GM18861 (cell line): ENCODE data around the gene ZNF774.
A peak's percentile ranks its signal among the peaks of the same experiment; 100 is the strongest.
"Not testable (repeated sequence)": the region's sequence is repeated elsewhere in the genome, so short reads cannot be mapped to it uniquely, and the experiment has no call there.

ENCODE experiments used
- ATAC-seq: cut with Tn5 transposase; IDR thresholded peaks from one replicate; pipeline ENCODE4 v1.9.1; 2021; ENCODE audit not compliant: unreplicated experiment

ZNF774 gene

DNA sequence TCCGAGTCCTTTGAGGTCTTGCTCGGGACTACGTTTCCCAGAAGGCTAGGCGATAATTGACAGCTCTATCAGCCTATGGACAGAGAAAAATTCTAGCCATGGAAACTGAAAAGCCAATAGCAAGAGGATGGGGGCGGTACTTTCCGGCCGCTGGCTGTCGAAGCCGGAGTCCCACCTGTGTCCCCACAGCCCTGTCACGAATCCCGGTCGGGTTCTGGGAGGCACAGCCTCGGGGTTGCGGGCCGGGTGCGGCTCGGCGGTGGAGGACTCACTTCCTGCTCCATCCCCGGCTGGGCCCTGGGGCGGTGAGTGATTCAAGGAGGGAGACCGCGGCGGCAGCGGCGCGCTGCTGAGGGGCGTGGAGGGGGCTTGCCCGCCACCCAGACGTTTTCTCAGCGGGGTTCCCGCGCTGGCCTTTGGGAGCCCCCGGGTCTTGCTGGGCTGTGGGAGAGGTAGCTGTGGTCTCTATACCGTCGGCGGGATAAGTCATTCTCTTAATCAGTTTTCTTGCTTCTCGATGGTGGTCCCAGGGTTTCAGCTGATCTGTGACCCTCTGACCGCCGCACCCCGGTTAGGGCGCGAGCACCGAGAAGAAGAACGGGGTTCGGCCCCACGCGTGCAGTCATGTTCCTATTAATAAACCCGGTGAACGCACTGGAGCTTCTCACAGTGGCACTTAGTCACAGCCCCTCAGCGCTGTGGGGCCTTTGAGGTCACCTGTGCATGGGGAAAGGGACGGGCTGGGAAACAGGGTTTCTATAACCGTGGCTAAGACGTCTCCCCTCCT, at the start of gene ZNF774:
Gene ZNF774, plus strand, starts transcription at position 178 of the 787 bp plus-strand sequence. CDS start 2,377 bp downstream, outside the sequence.
- peak; percentile 98 for ATAC-seq

DNA sequence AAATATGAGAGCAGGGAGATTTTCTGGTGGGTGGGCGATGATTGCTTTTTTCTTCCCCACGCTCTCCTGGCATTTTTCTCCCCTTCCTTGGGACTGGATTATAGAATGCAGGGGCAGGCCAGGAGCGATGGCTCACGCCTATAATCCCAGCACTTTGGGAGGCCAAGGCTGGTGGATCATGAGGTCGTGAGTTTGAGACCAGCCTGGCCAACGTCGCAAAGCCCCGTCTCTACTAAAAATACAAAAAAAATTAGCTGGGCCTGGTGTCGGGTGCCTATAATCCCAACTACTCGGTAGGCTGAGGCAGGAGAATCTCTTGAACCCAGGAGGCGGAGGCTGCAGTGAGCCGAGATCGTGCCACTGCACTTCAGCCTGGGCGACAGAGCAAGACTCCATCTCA, 46.7 kb upstream of the ZNF774 start:
- not testable (repeated sequence) for ATAC-seq

DNA sequence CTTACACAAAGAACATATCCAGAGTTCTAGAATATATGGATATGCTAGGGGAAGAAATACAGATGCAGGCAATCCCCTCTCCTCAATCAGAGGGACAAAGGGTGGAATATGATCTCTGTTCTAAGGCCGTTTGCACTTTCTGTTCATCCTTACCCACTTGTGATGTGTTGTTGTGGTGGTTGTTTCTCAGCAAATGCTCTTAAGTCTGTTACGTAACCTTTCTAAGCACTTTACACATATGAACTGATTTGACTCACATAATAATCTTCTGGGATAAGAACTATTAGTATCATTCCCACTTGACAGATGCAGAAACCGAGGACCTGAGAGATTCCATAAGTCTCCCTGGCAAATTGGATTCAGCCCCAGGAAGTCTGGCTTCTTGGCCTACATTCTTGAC, 46.2 kb upstream of the ZNF774 start:
- ATAC-seq: no peak

DNA sequence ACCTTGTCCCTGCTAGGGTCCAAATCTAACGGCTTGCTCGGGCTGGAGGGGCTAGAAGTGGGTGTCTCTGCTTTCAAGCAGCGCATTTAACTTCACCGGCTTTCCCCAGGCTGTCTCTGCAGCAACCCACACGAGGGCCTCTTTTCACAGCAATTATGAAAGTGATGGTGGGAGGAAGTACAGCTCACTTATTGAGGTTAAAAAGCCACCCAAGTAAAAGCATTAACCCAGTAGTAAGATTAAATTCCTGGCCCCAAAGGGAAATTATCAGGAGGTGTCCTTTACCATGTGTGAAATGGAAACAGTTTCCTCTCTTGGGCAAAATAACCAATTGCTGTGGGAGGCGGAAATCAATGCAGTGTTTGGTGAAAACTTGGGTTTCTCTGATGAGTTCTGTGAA, 45.5 kb upstream of the ZNF774 start:
- peak; percentile 68 for ATAC-seq

DNA sequence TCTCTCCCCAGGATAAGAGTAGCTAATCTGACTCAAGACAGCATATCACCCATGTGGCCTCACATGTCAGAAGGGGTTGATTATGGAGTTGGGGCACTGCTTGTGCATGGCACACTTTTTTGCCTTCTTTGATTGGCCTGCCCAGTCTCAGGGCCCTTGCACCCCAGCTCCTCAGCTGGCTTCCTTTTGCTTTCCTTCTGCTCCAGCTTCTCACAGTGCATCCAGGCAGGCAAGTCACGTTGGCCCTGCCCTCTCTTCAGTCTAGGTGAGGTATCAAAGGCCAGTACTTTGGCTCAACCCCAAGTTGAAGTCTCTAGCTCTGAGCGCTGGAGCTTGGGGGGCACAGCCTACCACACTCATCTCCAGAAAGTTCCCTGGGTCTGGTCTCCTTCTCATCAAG, 44.4 kb upstream of the ZNF774 start:
- no peak for ATAC-seq

DNA sequence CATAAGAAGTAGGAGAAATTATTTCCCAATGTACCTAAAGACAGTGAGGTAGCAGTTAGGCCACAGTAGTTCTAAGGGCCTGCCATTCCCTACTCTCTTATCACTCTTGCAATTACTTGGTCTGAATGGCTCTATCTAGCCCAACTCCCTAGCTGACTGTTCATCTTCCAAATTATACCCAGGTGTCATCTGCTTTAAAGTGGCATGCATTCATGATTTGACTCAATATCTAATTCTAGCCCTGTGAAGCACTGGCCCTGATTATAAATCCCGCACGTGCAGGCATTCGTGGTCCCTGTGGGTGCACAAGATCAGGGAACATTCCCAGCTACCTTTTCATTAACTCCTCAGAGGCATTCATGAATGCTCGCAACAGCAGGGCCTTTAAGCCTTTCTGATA, 43.1 kb upstream of the ZNF774 start:
- ATAC-seq: no peak

DNA sequence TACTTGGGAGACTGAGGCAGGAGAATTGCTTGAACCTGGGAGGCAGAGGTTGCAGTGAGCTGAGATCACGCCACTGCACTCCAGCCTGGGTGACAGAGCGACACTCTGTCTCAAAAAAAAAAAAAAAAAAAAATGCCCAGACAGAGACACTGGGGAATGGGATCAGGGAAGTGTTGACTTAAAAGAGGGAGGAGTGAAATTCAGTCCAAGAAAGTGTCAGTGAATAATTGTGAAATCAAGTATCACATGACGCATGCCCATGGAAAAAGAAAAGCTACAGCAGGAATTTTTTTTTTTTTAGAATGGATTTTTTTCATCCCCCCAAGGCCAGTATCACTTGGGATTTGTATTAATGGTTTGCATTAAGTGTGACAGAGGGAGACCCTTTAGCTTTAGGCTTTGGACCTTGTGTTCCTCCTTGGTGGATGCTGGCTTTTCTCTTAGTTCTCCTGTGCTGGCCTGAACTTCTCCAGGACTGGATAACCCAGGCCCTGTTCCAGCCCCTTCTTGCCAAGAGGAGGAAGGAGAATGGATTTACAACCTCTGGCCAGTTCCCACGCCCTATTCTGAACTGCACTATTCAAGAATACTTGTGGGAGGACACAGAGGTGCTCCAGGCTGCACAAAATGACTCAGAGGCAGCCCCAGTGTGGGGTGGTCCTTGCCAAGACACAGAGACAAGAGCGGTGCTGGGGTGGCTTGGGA, 36.7 kb upstream of the ZNF774 start:
- ATAC-seq: no peak

DNA sequence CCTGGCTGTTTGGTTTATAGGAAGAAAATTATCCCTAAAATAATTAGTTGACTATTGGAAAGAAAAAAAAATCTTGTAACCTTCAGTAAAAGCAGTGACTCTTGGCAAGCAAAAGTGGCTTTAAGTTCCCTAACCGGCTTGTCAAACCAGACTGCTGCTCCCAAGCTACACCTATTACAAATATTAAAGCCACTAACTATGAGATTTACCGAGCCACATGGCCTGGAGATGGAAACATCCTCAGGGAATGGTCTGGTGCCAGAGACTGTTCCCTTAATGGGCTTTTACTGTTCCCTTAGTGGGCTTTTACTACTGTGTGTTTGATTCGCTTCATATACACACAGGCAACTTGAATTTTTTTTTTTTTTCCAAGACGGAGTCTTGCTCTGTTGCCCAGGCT, 35.9 kb upstream of the ZNF774 start:
- no peak for ATAC-seq

DNA sequence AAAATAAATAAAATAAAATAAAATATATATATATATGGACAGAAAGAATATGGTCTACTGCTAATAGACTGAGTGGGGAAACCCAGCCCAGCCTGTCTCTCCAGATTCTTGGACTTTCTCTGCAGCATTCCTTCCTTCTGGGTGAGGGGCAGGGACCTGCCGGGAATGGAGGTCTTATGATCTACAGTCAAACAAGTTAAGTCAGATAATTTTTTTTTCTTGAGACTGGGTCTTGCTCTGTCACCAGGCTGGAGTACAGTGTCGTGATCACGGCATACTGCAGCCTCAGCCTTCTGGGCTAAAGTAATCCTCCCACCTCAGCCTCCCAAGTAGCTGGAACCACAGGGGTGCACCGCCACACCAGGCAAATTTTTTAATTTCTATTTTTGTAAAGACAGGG, 33.5 kb upstream of the ZNF774 start:
- ATAC-seq: no peak

DNA sequence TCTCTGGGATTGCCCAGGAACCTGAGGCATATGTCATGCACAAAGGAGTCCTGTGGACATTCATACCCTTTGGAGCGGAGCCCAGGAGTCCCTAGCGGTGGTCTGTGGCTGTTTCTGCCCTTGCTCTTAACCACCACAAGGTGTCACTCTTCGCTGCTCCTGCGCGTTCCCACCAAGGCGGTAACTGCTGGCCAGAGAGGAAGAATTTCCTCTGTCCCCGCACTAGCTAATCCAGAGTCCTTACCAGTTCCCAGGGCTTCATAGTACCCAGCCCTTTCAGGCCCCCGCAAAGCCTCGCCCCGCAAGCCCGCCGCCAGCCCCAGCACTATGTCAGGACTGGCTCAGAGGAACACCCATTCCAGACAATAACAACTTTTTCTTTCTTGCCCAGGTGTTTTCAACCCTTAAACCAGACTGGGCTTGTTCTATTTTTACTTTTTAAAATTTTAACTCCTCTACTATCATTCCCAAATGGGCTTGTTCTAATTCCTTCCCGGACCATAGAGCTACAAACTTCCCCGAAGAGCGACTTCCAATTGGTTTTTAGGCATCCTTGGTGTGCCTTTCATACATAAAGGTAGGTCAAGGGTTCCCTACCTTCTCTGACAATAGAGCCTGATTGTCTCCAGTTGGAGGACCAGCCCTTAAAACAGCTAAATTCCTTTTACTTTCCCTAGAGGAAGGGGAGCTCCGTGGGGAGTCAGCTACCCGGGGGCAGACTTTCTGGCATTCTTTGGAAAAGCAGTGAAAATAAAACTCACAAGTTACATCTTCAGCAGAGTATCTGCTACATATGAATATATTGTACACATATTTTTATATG, 31.8 kb upstream of the ZNF774 start:
- peak; percentile 68 for ATAC-seq

DNA sequence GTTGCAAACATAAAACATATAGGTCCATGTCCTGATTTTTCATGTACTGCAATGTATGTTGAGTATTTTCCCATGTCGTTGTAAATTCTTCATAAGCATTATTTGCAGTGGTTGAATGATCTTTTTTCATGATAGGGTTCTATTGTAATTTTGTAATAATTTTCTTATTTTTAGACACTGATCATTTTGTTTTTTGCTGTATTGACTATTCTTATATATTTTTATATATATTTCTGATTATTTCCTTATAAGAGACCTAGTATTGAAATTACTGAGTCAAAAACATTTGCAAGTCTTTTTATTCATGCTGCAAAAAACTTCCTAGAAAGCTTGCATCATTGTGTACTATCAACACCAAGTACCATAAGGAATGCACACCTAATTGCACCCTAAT, 31.2 kb upstream of the ZNF774 start:
- ATAC-seq: no peak

DNA sequence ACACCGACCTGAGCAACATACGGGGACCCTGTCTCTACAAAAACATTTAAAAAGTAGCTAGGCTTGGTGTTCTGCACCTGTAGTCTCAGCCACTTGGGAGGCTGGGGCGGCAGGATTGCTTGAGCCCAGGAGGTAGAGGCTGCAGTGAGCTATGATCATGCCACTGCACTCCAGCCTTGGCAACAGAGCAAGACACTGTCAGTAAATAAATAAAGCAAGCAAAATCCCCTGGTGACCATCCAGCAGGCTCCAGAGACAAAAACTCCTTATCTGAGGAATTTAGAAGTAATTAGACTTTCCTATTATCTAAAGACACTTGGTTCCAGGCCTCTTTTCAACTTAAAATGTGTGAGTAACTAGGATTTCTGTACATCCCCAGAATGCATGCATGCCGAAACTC, 29.5 kb upstream of the ZNF774 start:
- no peak for ATAC-seq

DNA sequence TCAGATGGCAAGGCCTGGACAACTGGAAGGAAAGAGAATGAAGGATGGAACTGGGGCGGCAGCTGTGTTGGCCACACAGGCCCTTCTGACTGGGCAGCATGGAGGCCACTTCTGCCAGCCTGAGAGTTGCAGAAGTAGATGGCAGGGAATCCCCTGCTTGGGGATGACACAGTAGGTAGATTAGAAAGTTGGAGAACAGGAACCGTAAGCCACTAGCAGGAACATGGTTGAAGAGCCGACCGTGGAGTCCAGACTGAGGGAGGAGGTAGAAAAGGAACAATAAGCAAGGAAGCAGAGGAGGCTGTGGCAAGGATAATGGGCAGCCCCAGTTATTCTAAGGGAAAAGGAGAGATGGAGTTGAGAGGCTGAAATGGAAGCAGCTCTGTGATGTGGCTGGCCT, 26.4 kb upstream of the ZNF774 start:
- no peak for ATAC-seq

DNA sequence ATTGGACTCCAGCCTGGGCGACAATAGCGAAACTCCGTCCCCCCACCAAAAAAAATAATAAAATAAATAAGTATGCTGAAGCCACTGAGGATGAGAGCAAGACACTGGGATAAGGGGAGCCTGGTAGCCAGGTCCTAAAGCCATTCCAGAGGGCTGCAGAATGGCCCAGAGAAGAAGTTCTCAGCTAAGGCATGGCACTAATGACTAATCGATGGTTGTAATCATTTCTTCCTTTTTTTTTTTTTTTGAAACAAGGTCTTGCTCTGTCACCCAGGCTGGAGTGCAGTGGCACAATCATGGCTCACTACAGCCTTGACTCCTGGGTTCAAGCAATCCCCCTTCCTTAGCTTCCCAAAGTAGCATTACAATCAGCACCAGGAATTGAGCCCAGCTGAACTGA, 25.6 kb upstream of the ZNF774 start:
- no peak for ATAC-seq

DNA sequence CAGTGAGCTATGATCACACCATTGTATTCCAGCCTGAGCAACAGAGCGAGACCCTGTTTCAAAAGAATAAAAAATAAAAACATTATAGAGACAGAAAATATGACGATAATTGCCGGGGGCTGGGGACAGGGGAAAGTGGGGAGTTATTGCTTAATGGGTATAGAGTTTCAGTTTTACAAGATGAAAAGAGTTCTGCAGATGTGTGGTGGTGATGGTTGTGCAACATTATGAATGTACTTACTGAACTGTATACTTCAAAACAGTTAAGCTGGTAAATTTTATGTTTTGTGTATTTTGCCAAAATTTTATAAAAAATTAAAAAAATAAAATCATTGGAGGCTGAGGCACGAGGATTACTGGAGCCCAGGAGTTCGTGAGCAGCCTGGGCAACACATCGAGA, 24.8 kb upstream of the ZNF774 start:
- ATAC-seq: no peak

DNA sequence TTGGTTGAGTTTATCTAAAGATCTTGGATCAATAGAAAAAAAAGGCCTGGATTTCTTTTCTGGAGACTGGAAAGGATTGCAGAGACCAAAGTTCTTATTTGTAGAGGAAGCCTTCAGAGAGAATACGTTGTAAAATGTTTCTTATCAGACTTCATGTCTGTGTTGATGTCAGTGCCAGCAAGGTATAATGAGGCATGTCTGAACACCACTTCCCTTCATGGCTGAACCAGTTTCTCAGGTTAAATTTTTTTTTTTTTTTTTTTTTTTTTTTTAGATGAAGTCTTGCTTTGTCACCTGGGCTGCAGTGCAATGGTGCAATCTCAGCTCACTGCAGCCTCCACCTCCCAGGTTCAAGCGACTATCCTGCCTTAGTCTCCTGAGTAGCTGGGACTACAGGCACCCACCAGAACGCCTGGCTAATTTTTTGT, 17.8 kb upstream of the ZNF774 start:
- no peak for ATAC-seq

DNA sequence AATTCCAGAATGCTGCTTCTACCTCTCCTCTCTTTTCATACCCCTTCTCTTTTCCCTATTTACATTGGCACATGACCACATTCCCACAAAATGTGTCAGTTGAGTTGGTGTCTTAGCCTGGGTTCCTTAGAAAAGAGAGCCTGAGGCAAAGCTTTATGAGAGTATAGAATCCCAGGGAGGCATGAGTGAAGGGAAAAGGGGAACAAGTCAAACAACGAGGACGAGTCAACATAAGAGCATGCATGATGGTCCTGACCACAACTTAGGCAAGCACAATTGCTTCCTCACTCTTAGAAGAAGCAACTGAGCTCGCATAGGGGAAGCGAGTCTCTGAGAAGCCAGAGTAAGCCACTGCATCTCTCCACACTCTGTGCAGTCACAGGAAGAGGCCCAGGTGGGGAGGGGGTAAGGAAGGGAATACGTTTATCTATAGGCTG, 15.4 kb upstream of the ZNF774 start:
- ATAC-seq: no peak

DNA sequence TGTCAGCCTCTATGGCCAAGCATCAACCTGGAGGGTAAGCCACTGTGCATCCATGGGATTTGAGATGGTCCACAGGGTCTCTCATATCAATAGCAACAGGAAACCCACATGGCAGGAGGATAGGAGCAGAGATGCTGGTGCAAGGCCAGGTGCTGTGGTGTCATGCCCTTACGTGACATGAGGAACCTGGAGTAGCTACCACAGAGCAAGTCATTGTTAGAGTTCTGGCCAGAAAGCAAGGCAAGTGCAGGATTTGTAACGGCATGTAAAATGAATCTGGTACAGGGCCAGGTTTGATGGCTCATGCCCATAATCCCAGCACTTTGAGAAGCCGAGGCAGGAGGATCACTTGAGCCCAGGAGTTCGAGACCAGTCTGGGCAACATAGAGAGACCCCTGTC, 14.8 kb upstream of the ZNF774 start:
- no peak for ATAC-seq

DNA sequence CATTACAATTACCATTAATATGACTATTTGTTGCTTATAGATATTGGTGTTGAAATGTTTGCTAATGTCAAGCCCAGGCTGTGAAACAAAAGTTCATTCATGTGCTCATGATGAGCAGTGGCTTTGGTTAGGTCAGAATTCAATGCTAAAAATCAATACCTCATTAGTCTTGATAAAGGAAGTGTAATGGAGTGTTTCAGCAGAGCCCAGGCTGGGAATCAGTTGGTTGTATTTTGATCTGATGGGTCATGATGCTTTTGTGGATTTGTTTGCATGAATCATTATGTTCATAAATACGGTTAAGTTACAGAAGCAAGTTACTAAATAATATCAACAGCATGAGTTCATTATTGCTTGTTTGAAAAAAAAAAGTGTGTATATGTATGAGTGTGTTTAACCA, 13.6 kb upstream of the ZNF774 start:
- no peak for ATAC-seq

DNA sequence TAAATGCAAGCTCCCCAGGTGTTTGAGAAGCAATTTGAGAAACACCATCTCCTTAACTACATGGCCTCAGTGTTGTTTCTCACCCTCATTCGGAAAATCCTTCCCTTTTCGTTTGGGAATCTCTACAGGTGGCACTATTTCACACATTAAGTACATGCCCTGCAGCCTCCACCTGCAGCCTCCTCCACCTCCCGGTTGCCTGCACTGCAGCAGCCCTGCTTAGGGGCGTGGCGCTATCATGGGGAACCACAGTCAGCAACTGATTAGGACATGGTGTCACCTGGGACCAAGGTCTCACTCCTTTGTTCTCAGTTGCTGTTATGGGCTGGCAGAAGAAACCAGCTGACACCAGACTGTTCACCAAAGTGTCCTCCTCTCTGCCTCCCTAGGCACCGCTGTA, 11.7 kb upstream of the ZNF774 start:
- no peak for ATAC-seq

DNA sequence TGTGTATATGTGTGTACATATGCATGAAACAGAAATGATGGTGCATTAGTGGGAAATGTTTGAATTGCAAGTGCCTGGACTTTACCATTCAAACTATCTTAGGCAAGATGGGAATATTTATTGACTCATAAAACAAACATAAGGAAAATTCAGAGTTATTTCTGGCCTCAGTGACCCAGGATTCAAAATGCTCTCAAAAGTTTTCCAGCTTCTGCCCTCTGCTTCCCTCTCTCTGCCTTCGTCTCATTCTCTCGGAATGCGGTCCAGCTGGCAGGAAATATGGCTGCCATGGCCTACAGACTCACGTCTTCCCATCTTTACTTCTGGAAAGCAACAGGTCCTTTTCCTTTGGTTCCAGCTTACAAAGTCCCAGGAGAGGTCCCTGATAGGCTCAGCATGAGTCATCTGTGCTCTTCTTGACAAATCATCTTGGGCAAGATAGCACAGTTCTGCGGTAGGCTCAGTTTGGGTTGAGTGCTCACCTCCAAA, 8.7 kb upstream of the ZNF774 start:
- ATAC-seq: no peak

DNA sequence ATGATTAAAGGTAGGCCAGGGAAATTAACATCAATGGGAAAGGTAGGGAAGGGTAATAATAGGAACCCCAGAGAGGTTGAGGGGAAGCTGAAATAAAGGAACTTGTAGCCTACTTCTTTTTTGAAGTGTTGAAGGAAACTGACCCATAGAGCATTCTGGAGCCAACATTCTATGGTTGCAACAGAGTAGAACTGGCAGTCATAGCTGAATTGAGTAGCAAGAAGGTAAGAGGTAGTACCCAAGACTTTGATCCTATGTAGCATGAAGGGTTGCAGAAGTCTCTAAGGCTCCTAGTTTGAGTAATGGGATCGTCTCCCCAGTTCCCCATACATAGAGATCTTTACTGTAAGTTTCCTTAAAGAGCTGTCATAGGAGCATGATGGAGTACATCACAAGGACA, 7.4 kb upstream of the ZNF774 start:
- no peak for ATAC-seq
